ENCODE data around the gene PLCB4. TPM values are rescaled to one million over a fixed set of nuclear protein-coding genes. Genes with fewer than 3 reads are reported as not detected.

PLCB4 gene
- total and polyA plus RNA-seq, 4 experiments from 2014 or later, result not detected

- Mint-ChIP-seq H3K36me3 (no peaks in the 10 kb centered on the region), H3K4me1 (no peaks in the 10 kb centered on the region), H3K9me3 (no peaks in the 10 kb centered on the region), H3K27me3 (peaks cover 0 to 2% of the 10 kb centered on the region in 2 donors), H3K4me3 (no peak overlapping the region), H3K27ac (no peak overlapping the region)
- no peaks in the 10 kb centered on the region for H3K36me3 ChIP-seq (ENCODE audit: insufficient read depth, low read length)
- no peaks in the 10 kb centered on the region for H3K9me3 ChIP-seq (ENCODE audit: control insufficient read depth in 1 of 2, low read length in 2 of 2)
- no peak overlapping the region for H3K27ac ChIP-seq (ENCODE audit: low read depth, low read length)
- H3K4me3 ChIP-seq (ENCODE audit: low read length in 2 of 2), result no peak overlapping the region
- ChIA-PET CTCF (ENCODE audit: partially characterized antibody) (no interaction called here), POLR2A (ENCODE audit: partially characterized antibody) (no interaction called here)
- H3K27me3 ChIP-seq (ENCODE audit: insufficient read depth, low read length), result no peaks in the 10 kb centered on the region
- no peak for DNase-seq
- intact Hi-C loops (cut with micrococcal nuclease), result no loop called here
- no peaks in the 10 kb centered on the region for H3K4me1 ChIP-seq (ENCODE audit: insufficient read depth, low read length)
Measured at GRCh38 chr20:9402546-9402945, 333.7 kb downstream of the PLCB4 start.

DNA sequence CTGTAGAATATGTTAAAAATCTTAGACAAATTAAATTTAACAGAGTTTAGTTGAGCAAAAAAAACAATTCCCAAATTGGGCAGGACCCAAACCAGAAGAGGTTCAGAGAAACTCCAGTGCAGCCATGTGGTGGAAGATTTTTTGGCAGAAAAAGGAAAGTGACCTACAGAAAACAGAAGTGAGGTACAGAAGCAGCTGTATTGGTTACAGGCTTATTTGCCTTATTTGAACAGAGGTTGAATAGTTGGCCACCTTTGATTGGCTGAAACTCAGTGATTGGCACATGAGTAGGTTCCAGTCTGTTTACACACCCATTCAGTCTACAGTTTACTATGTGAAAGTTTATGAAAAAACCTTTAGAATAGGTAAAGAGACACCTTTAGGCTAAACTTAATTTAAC lies 334.6 kb downstream of the PLCB4 start:
- no peaks in the 10 kb centered on the region for H3K4me1 ChIP-seq (ENCODE audit: insufficient read depth, low read length)
- H3K9me3 ChIP-seq (ENCODE audit: control insufficient read depth in 1 of 2, low read length in 2 of 2), result no peaks in the 10 kb centered on the region
- H3K9me3 Mint-ChIP-seq, result no peaks in the 10 kb centered on the region
- H3K27me3 Mint-ChIP-seq, result peaks cover 0 to 2% of the 10 kb centered on the region in 2 donors
- ChIA-PET CTCF (ENCODE audit: partially characterized antibody) (no interaction called here), POLR2A (ENCODE audit: partially characterized antibody) (no interaction called here)
- no peak for DNase-seq
- H3K4me3 Mint-ChIP-seq, result no peak overlapping the region
- H3K4me3 ChIP-seq (ENCODE audit: low read length in 2 of 2), result no peak overlapping the region
- intact Hi-C loops (cut with micrococcal nuclease), result no loop called here
- no peak overlapping the region for H3K27ac Mint-ChIP-seq
- no peaks in the 10 kb centered on the region for H3K27me3 ChIP-seq (ENCODE audit: insufficient read depth, low read length)
- no peaks in the 10 kb centered on the region for H3K4me1 Mint-ChIP-seq
- no peaks in the 10 kb centered on the region for H3K36me3 ChIP-seq (ENCODE audit: insufficient read depth, low read length)
- no peak overlapping the region for H3K27ac ChIP-seq (ENCODE audit: low read depth, low read length)
- H3K36me3 Mint-ChIP-seq, result no peaks in the 10 kb centered on the region

DNA sequence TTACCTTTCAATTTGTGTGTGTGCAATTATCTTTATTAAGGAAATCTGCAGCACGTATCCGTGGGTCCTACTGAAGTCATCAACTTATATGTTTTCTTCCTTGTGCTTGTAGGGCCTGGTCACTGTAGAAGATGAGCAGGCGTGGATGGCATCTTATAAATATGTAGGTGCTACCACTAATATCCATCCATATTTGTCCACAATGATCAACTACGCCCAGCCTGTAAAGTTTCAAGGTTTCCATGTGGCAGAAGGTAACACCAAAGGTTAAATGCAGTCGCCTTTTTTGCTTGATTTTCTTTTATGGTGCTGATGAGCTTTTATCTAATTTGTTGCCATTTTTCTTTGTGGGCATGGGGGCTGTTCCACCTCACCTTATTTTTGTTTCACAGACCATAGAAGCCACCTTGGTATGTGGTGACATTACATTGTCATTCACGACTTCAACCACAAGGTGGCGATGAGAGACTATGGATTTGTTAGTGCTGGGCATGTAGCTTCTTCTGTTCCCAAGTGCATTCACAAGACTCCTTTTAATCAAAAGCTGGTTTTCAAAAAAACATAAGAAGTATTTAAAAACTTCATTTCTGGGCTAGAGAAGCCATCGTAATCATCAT lies 339.0 kb downstream of the PLCB4 start:
- Mint-ChIP-seq H3K4me3 (no peak overlapping the region), H3K27me3 (no peaks in the 10 kb centered on the region), H3K27ac (no peak overlapping the region), H3K4me1 (no peaks in the 10 kb centered on the region), H3K9me3 (no peaks in the 10 kb centered on the region), H3K36me3 (no peaks in the 10 kb centered on the region)
- intact Hi-C loops (cut with micrococcal nuclease), result no loop called here
- Histone ChIP-seq H3K27me3 (ENCODE audit: insufficient read depth, low read length) (no peaks in the 10 kb centered on the region), H3K9me3 (ENCODE audit: control insufficient read depth in 1 of 2, low read length in 2 of 2) (no peaks in the 10 kb centered on the region), H3K4me3 (ENCODE audit: low read length in 2 of 2) (no peak overlapping the region), H3K36me3 (ENCODE audit: insufficient read depth, low read length) (no peaks in the 10 kb centered on the region), H3K4me1 (ENCODE audit: insufficient read depth, low read length) (no peaks in the 10 kb centered on the region), H3K27ac (ENCODE audit: low read depth, low read length) (no peak overlapping the region)
- CTCF ChIA-PET (ENCODE audit: partially characterized antibody), result interaction anchor here (0.7 to 3.1 kb wide), 13 partner anchors 10 to 1019 kb away, joined by 3 to 26 read pairs (median 5); no protein-coding TSS in a partner anchor
- peak in 2 of 5 donors; percentile 21 to 26 for DNase-seq
- POLR2A ChIA-PET (ENCODE audit: partially characterized antibody), result no interaction called here

- POLR2A ChIA-PET (ENCODE audit: partially characterized antibody), result no interaction called here
- no peak for DNase-seq
- Histone ChIP-seq H3K27ac (ENCODE audit: low read depth, low read length) (no peak overlapping the region), H3K36me3 (ENCODE audit: insufficient read depth, low read length) (no peaks in the 10 kb centered on the region), H3K9me3 (ENCODE audit: control insufficient read depth in 1 of 2, low read length in 2 of 2) (no peaks in the 10 kb centered on the region), H3K27me3 (ENCODE audit: insufficient read depth, low read length) (no peaks in the 10 kb centered on the region), H3K4me3 (ENCODE audit: low read length in 2 of 2) (no peak overlapping the region), H3K4me1 (ENCODE audit: insufficient read depth, low read length) (no peaks in the 10 kb centered on the region)
- CTCF ChIA-PET (ENCODE audit: partially characterized antibody), result interaction anchor here (0.7 to 3.1 kb wide), 13 partner anchors 10 to 1019 kb away, joined by 3 to 26 read pairs (median 5); no protein-coding TSS in a partner anchor
- intact Hi-C loops (cut with micrococcal nuclease), result no loop called here
- no peak overlapping the region for H3K27ac Mint-ChIP-seq
- no peak overlapping the region for H3K4me3 Mint-ChIP-seq
- H3K9me3 Mint-ChIP-seq, result no peaks in the 10 kb centered on the region
- H3K36me3 Mint-ChIP-seq, result no peaks in the 10 kb centered on the region
- no peaks in the 10 kb centered on the region for H3K4me1 Mint-ChIP-seq
- no peaks in the 10 kb centered on the region for H3K27me3 Mint-ChIP-seq
Measured at GRCh38 chr20:9408422-9409300, 339.8 kb downstream of the PLCB4 start.

DNA sequence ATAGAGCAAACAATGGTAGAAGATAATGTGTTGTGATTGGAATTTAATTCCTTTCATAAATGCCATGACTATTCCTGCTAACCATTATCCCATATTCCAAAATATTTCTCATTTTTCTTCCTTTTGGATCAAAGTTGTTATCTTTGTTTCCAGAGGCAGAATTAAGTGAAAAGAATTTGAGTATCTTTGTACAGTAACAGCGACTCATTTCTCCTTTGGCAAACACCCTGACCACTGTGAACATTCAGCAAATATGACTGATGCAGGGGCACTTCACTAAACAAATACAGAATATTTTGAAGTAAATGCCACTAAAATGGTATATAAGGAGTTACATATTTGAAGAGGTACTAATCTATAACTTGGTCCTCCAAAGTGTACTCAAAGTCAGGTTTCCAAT lies 340.5 kb downstream of the PLCB4 start:
- H3K36me3 ChIP-seq (ENCODE audit: insufficient read depth, low read length), result no peaks in the 10 kb centered on the region
- H3K4me3 ChIP-seq (ENCODE audit: low read length in 2 of 2), result no peak overlapping the region
- ChIA-PET POLR2A (ENCODE audit: partially characterized antibody) (no interaction called here), CTCF (ENCODE audit: partially characterized antibody) (interaction anchor here (0.8 to 3.1 kb wide), 4 partner anchors 10 to 200 kb away, joined by 3 to 26 read pairs (median 4); no protein-coding TSS in a partner anchor)
- no peaks in the 10 kb centered on the region for H3K27me3 ChIP-seq (ENCODE audit: insufficient read depth, low read length)
- Mint-ChIP-seq H3K27me3 (no peaks in the 10 kb centered on the region), H3K27ac (no peak overlapping the region), H3K9me3 (no peaks in the 10 kb centered on the region), H3K36me3 (no peaks in the 10 kb centered on the region), H3K4me1 (no peaks in the 10 kb centered on the region), H3K4me3 (no peak overlapping the region)
- H3K9me3 ChIP-seq (ENCODE audit: control insufficient read depth in 1 of 2, low read length in 2 of 2), result no peaks in the 10 kb centered on the region
- intact Hi-C loops (cut with micrococcal nuclease), result no loop called here
- DNase-seq, result no peak
- no peak overlapping the region for H3K27ac ChIP-seq (ENCODE audit: low read depth, low read length)
- H3K4me1 ChIP-seq (ENCODE audit: insufficient read depth, low read length), result no peaks in the 10 kb centered on the region

- no peaks in the 10 kb centered on the region for H3K27me3 ChIP-seq (ENCODE audit: insufficient read depth, low read length)
- no peak for DNase-seq
- no peak overlapping the region for H3K27ac ChIP-seq (ENCODE audit: low read depth, low read length)
- H3K4me3 Mint-ChIP-seq, result no peak overlapping the region
- no peaks in the 10 kb centered on the region for H3K27me3 Mint-ChIP-seq
- CTCF ChIA-PET (ENCODE audit: partially characterized antibody), result interaction anchor here (0.6 to 1.7 kb wide), 3 partner anchors 10 to 16 kb away, joined by 3 to 4 read pairs (median 3); no protein-coding TSS in a partner anchor
- intact Hi-C loops (cut with micrococcal nuclease), result no loop called here
- H3K9me3 ChIP-seq (ENCODE audit: control insufficient read depth in 1 of 2, low read length in 2 of 2), result no peaks in the 10 kb centered on the region
- H3K36me3 Mint-ChIP-seq, result no peaks in the 10 kb centered on the region
- no peak overlapping the region for H3K4me3 ChIP-seq (ENCODE audit: low read length in 2 of 2)
- POLR2A ChIA-PET (ENCODE audit: partially characterized antibody), result no interaction called here
- no peaks in the 10 kb centered on the region for H3K4me1 Mint-ChIP-seq
- H3K4me1 ChIP-seq (ENCODE audit: insufficient read depth, low read length), result no peaks in the 10 kb centered on the region
- H3K27ac Mint-ChIP-seq, result no peak overlapping the region
- no peaks in the 10 kb centered on the region for H3K9me3 Mint-ChIP-seq
- no peaks in the 10 kb centered on the region for H3K36me3 ChIP-seq (ENCODE audit: insufficient read depth, low read length)
Measured at GRCh38 chr20:9409981-9410380, 341.1 kb downstream of the PLCB4 start.

DNA sequence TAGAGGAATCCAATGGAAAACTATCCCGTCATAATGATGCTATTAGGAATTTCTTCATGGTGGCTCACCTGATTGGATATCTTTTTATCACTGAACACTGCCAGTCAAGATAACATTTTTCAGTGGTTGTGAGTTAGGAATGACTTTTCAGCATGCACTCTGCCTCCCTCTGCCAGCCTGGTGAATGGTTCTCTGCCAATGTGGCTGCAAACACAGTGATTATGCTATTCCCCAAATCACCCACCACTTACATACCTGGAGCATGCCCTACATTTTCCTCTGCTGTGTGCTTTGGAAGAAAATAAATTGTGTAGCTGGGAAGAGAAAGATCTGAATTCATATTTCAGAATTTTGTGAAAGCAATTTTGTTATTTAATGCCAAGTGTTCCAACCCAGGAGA lies 342.9 kb downstream of the PLCB4 start:
- Histone ChIP-seq H3K4me1 (ENCODE audit: insufficient read depth, low read length) (no peaks in the 10 kb centered on the region), H3K36me3 (ENCODE audit: insufficient read depth, low read length) (no peaks in the 10 kb centered on the region), H3K27ac (ENCODE audit: low read depth, low read length) (no peak overlapping the region), H3K4me3 (ENCODE audit: low read length in 2 of 2) (no peak overlapping the region), H3K27me3 (ENCODE audit: insufficient read depth, low read length) (no peaks in the 10 kb centered on the region), H3K9me3 (ENCODE audit: control insufficient read depth in 1 of 2, low read length in 2 of 2) (no peaks in the 10 kb centered on the region)
- no peaks in the 10 kb centered on the region for H3K9me3 Mint-ChIP-seq
- DNase-seq, result no peak
- CTCF ChIA-PET (ENCODE audit: partially characterized antibody), result no interaction called here
- H3K27me3 Mint-ChIP-seq, result no peaks in the 10 kb centered on the region
- no peaks in the 10 kb centered on the region for H3K36me3 Mint-ChIP-seq
- POLR2A ChIA-PET (ENCODE audit: partially characterized antibody), result no interaction called here
- H3K4me3 Mint-ChIP-seq, result no peak overlapping the region
- no peaks in the 10 kb centered on the region for H3K4me1 Mint-ChIP-seq
- intact Hi-C loops (cut with micrococcal nuclease), result no loop called here
- H3K27ac Mint-ChIP-seq, result no peak overlapping the region
